Measurements from ENCODE around the gene KBTBD2.
"Not testable (repeated sequence)": the region's sequence is repeated elsewhere in the genome, so short reads cannot be mapped to it uniquely, and the experiment has no call there.

KBTBD2 gene

DNA sequence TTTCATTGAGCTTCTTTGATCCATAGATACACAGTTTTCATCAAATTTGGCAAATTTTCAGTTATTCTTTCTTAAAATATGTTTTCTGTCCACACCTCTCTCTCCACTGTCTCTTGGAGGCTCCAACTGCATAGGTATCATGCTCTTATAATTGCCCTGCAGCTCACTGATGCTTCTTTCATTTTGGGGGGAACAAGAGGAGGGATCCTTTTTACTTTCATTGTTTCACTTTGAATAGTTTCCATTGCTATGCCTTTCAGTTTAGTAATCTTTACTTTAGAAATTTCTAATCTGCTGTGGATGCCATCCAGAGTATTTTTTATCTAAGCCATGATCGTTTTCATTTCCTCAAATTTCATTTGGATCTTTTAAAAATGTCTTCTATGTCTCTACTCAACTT is 32.9 kb downstream of the KBTBD2 start:
- in situ Hi-C loops (cut with HindIII; ENCODE audit: low sequenced_read_pairs): no loop called here

GRCh38 chr7:32857063-32857462 is 34.5 kb downstream of the KBTBD2 start:
- in situ Hi-C loops (cut with HindIII; ENCODE audit: low sequenced_read_pairs): not testable (repeated sequence)

- in situ Hi-C loops (cut with HindIII; ENCODE audit: low sequenced_read_pairs): not testable (repeated sequence)
Measured at GRCh38 chr7:32855837-32856775, 35.5 kb downstream of the KBTBD2 start.

- in situ Hi-C loops (cut with HindIII; ENCODE audit: low sequenced_read_pairs): not testable (repeated sequence)
Measured at GRCh38 chr7:32850654-32851053, 40.9 kb downstream of the KBTBD2 start.

DNA sequence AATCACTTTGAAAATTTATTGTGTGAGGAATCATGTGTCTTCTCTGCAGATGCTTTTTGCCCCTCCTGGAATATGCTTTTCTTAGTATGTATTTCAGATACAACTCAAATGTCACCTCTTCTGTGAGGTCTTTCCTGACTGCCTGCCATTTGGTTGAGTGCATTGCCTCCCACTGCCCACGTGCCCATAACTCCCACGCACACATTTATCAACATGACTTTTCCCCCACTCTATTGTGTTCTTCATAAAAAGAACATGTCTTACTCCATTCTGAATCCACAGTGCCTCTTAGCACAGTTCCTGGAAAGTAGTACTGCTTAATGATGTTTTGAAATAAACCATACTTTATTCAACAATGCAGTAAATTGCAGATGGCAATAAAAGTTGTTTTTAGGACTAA is 42.9 kb downstream of the KBTBD2 start:
- in situ Hi-C loops (cut with HindIII; ENCODE audit: low sequenced_read_pairs): not testable (repeated sequence)

DNA sequence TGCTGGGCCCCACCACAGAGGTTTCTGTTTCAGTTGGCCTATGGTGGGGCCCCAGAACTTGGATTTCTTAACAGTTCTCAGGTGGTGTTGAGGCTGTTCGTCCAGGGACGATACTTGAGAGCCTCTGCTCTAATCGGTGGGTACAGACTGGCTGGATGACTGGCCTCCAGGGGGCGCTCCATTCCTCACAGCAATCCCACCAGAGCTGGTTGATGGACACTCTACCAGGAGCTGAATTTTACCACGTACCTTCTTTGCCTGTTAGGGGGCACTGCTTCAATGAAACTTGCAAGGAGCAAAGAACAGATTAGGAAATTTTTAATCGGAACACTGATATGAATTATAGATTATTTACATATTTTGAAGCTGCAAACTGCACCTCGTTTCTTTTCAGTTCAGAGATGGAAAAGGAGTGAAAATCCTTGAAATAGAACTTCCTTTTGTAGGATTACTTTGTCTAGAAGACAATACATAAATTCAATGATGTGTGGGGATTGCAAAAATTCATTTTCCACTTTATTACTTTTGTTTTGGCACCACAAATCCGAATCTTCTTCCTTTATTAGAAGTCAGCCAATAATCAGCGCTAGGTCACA is 44.8 kb downstream of the KBTBD2 start:
- in situ Hi-C loops (cut with HindIII; ENCODE audit: low sequenced_read_pairs): no loop called here

DNA sequence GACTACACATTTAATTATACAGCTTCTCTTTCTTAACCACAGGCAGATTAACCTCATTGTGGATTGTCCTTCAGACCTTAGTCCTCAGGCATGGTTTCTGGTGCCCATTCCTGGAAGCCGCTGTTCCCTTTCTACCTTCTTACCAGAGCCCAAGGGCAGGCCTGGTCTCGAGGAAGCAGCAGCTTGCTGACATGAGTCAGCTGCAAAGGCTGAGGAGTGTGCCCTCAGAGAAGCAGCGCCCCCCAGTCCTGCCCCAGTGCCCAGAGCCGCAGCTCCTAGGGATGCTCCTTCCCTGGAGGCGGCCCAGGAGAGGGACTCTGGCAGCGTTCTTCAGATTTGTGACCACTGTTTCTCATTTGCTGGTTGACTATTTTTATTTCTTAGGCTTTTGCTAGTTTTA is 46.8 kb downstream of the KBTBD2 start:
- in situ Hi-C loops (cut with HindIII; ENCODE audit: low sequenced_read_pairs): not testable (repeated sequence)

DNA sequence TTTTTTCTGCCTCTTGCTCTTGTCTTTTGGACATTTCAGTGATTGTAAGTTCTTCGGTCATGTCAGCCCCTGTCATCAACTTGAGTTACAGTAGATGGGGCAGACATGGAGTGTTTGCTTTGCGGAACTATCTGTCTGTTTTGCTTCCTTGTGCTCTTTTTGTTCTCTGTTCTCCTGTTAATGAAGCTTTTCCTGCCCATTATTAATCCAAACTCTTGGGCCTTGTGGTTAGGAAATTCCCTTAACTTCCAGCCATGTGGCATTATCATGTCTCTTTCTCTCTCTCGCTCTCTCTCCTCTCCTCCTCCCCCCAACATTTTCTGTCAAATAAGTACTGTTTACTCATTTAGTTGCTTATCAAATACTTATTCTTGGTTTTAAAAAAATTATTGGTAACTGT is 47.8 kb downstream of the KBTBD2 start:
- in situ Hi-C loops (cut with HindIII; ENCODE audit: low sequenced_read_pairs): not testable (repeated sequence)

- in situ Hi-C loops (cut with HindIII; ENCODE audit: low sequenced_read_pairs): not testable (repeated sequence)
Measured at GRCh38 chr7:32839846-32840245, 51.7 kb downstream of the KBTBD2 start.

DNA sequence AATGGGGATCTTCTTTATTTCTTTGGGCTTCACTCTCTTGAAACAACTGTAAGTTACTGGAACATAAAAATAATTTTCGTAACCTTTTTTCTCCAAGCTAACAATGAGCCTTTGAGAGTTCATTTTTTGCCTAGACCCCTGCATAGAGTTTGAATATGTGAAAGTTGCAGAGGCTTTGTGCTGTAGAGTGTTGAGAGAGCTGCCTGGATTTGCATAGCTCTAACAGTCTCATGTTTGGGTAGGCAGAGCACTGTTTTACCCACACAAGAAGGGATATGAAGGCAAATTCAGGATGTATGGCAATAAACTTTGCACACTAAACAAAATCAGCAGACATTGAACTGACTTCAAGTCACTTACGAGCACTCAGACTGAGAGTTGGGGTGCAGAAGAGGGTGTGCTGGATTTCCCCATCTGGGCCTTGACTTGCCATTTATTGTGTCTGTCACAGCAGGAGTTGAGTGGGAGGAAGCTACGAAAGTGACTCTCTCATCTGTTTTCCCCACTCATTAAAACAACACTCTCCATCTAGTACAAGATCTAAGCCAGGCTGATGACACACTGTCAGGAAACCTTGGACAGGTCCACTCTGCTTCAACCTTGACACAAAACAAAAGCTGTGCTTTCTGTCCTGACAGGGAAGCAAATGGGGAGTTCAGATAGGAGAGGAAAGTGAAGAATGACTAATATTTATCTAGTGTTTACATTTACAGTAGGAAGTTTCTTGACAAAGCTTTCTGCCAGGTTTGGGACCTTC is 62.4 kb downstream of the KBTBD2 start:
- in situ Hi-C loops (cut with HindIII; ENCODE audit: low sequenced_read_pairs): not testable (repeated sequence)

All from endothelial cell of hepatic sinusoid (primary cell).